Measurements from ENCODE around the gene PTGES2. TPM values are rescaled to one million over a fixed set of nuclear protein-coding genes. Genes with fewer than 3 reads are reported as not detected.

PTGES2 gene
- total and polyA plus RNA-seq, 2 of the 13 experiments (the other 11 are each of a cell fraction or from before 2014, with no cell fraction given): 63.7 to 79.8 TPM

GRCh38 chr9:128124873-128125579 is 2.5 kb downstream of the PTGES2 start (continued):
- TF ChIP-seq MAX (IDR thresholded peaks at IDR 0.05): peak; percentile 15; the same call in 1 of the 2 replicates
- TF ChIP-seq THYN1 (CRISPR knock-in tag; IDR thresholded peaks at IDR 0.05; ENCODE audit: borderline replicate concordance, low read depth): no peak
- 0 out of 2 replicates have a peak, but pooled peaks have one; percentile 27 for TF ChIP-seq DNMT1 (CRISPR knock-in tag; IDR thresholded peaks at IDR 0.05)
- no peak for TF ChIP-seq TRIM22 (IDR thresholded peaks at IDR 0.05)
- 0 out of 2 replicates have a peak, but pooled peaks have one; percentile 37 for TF ChIP-seq TARDBP (CRISPR knock-in tag; IDR thresholded peaks at IDR 0.05)
- peak; percentile 57 for TF ChIP-seq RAD21 (CRISPR knock-in tag; IDR thresholded peaks at IDR 0.05)
- peak; percentile 37; the same call in 1 of the 2 replicates for TF ChIP-seq ZFX (CRISPR knock-in tag; IDR thresholded peaks at IDR 0.05; ENCODE audit: low read depth)
- no peak for TF ChIP-seq SALL2 (CRISPR knock-in tag; IDR thresholded peaks at IDR 0.05)
- TF ChIP-seq ZNF225 (CRISPR knock-in tag; IDR thresholded peaks at IDR 0.05): no peak
- TF ChIP-seq ATF7 (IDR thresholded peaks at IDR 0.05): no peak
- TF ChIP-seq ATF7 (CRISPR knock-in tag; IDR thresholded peaks at IDR 0.05): no peak
- 0 out of 2 replicates have a peak, but pooled peaks have one; percentile 46 for TF ChIP-seq ELF3 (CRISPR knock-in tag; IDR thresholded peaks at IDR 0.05)
- no peak for TF ChIP-seq AGO2 (optimal IDR thresholded peaks at IDR 0.05; ENCODE audit: low read depth, low read length)
- TF ChIP-seq SMC3 (IDR thresholded peaks at IDR 0.05; ENCODE audit: low read length): peak; percentile 33; the same call in 1 of the 2 replicates
- 0 out of 2 replicates have a peak, but pooled peaks have one; percentile 24 for TF ChIP-seq SAP130 (CRISPR knock-in tag; IDR thresholded peaks at IDR 0.05; ENCODE audit: low read depth)
- peak; percentile 27; the same call in 1 of the 2 replicates for TF ChIP-seq ZMYM3 (CRISPR knock-in tag; IDR thresholded peaks at IDR 0.05)
